IPS-18c (cell line): Measurements from ENCODE around the gene USP6NL.

ENCODE experiments used
- H3K4me3 ChIP-seq: 2 replicates; pipeline ENCODE4 v1.7.0; 2013; ENCODE audit warnings: low read depth, mild to moderate bottlenecking, low read length, moderate library complexity; ENCODE audit not compliant: insufficient read depth
- H3K9me3 ChIP-seq: one replicate; pipeline ENCODE4 v1.6.1; 2013; ENCODE audit warnings: mild to moderate bottlenecking, low read length, moderate library complexity; ENCODE audit not compliant: control insufficient read depth, insufficient read depth

The USP6NL gene

DNA sequence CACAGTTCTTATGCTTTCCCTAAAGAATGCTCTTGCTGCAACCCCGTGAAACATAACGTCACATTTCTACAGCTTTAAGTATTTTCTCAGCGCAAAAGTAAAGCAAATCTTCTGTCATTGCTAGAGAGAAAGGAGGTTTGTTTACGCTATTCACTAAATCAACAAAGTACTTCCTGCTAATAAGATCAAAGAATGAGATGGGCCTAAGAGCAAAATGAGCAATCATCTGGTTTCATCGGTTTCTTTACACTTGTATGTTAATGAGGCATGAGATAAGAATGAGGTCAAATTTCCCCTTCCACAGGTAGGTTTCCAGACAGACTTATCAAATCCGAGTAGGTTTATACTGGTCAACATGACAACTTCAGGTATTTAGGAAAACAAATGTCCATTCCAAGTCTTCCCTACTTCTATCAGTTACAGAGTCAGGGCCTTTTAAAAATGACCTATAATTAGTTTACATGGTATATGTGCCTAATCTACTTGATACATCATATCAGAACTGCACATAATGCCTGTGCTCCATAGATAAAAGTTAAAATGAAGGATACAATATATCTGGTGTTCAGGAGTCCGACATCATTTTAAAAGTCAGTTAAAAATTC lies 8.4 kb downstream of the USP6NL start:
- no peaks in the 10 kb centered on the region for H3K9me3 ChIP-seq
- no peak overlapping the region for H3K4me3 ChIP-seq

DNA sequence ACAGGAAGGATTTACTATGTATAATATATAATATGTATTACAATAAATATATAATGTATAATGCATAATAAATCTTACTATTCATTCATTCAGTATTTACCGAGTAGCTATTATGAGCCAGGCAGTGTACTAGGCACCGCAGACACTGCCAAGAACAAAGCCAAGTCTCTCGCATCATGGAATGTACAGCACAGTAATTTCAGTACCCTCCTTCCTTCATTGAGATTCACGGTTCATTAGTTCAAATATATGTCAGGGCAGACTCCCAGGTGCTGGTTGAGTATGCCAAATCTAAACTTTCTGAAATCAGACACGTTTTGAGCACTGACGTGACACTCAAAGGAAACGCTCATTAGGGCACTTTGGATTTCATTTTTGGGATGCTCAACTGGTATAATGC lies 9.1 kb downstream of the USP6NL start:
- Histone ChIP-seq H3K4me3 (no peak overlapping the region), H3K9me3 (no peaks in the 10 kb centered on the region)

DNA sequence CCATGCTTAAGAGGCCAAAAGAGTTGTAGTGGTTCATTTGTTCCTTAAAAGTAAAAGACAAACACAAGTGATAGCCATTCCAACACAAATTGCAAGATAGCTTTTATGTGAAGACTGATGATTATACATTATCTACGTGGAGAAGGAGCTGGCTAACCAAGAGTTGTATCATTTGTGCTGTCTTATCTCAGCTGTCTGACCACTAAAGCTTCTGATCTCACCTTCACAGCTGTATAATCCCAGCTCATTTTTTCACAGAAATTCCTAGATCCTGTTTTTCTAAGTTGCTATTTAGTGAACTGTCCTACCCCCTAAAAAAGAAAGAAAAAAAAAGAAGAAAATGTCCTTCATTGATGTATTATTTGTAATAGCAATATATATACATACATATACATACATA lies 9.8 kb downstream of the USP6NL start:
- no peak overlapping the region for H3K4me3 ChIP-seq
- H3K9me3 ChIP-seq = no peaks in the 10 kb centered on the region

DNA sequence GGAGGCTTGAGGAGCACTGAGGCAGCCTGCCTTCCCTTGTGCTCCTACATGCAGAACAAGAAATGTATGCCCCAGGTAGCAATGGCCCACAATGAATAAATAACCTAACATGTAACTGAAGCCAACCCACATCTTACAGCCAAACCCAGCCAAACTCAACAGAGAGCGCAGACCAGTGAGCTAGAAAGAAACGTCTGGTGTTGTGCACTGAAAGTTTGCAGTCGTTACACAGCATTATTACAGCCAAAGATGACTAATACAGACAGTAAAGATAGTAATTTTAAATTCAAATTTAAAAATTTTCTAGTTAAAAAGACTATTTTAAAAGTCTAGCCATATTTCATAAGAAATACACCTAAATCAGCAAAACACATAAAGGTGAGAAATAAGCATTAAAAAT lies 11.2 kb downstream of the USP6NL start:
- no peak overlapping the region for H3K4me3 ChIP-seq
- H3K9me3 ChIP-seq = no peaks in the 10 kb centered on the region

DNA sequence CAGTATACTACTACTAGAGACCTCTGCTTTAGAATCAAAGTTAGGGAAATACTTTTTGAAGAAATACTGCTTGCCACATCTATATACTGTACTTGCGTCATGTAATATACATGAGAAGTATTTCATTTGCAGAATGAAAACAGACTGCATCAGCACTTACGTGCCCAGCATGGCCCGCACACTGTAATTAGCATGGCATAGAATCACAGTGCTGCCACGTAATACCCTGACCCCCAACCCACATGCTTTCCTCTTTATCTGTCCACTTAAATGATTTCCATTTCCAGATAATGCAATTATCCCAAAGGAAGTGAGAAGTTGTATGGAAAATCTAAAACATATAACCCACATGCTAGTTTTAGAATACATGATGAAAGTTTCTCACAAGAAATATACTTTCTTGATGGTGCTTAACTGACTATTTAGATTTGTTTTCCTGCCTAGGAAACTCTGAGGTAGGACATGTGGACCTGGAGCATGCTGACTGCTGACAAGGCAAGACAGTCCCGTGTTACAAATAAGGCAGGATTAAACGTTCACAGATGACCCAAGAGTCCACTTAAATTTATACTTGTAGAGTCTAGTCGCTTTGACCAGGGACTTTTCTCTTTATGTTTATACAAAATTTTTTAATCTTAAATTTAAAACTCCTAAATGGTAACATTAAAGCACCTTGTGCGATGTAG lies 12.6 kb downstream of the USP6NL start:
- Histone ChIP-seq H3K4me3 (no peak overlapping the region), H3K9me3 (no peaks in the 10 kb centered on the region)

DNA sequence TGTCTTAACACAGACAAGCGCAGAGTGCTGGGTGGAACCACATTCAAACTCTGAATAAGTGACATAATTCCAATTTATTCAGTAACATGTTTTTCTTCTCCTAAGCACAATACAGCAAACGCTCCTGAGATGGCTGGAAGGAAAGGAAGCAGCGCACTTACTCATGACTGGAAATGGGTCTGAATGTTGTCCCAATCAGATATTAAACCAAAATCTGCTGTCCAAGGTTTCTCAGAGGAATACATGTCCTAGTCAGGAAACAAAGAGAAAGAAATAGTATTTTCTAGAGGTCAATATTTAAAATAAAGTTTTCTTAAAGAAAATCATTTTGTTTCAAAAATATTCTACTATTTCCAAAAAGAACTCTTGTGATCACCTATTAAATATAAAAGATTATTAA lies 14.0 kb downstream of the USP6NL start:
- no peak overlapping the region for H3K4me3 ChIP-seq
- H3K9me3 ChIP-seq = no peaks in the 10 kb centered on the region

DNA sequence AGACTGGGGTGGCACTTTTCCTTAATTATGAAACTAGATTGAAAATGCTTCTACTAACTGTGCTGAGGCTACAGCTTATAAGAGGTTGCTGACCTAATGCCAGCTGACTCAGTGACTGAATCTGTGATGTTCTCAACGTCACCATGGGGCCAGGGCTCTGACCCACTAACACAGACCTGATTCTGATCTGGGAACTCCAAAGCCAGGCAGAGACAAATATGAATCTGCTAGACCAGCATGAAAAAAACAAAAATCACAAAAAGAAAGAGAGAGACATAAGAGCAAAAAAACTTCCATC lies 16.1 kb downstream of the USP6NL start:
- no peak overlapping the region for H3K4me3 ChIP-seq
- no peaks in the 10 kb centered on the region for H3K9me3 ChIP-seq

DNA sequence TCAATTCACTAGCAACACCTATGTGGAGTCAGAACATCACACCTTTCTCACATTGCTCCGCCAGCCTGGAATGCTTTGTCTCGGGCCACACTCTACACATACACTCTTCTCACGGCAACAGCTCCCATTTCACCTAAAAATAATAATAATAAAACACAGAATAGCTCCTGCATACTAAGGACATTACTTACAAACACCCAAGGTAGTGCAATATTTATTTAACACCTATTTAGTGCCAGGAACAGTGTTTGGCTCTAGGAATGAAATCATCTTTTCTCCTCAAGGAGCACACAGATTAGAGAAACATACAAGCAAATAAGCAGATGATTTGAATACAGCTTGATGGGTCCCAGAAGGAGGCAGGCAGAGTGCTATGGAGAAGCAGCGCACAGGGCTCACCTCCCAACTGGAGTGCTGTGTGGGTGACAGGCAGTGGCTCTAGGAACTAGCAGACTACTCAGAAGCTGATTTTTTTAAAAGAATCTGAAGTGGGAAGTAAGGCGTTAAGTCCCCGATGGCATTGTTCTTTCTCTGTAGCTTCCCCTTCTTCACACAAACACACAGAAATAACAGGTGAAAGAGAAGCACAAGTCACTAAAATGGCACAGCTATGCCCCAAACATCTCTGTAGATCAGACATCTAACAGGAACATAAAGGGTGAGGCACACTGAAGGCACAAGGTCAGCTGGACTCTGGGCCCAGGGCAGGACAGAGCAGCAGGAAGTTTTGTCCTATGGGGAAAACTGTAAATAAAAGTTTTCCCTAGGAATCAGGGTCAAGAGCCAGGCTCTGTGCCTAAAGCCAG lies 16.7 kb downstream of the USP6NL start:
- Histone ChIP-seq H3K9me3 (no peaks in the 10 kb centered on the region), H3K4me3 (no peak overlapping the region)

DNA sequence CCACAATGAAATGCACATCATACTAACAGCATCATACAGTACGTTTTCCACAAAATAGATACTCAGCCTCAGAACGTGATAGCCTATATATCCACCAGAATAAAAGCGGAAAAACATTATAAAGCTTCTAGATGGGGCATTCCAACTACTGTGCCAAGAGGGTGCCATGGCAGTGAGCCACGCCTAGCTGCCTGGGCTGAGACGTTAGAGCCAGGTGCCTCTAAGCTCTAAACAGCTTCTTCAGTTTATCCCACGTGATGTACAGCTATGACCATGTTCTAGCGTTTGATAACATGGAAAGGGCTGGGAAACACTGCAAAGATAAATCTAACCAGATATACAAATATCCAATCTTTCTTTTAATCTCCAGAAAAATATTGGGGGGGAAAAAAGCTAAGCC lies 17.8 kb downstream of the USP6NL start:
- H3K4me3 ChIP-seq = no peak overlapping the region
- no peaks in the 10 kb centered on the region for H3K9me3 ChIP-seq

DNA sequence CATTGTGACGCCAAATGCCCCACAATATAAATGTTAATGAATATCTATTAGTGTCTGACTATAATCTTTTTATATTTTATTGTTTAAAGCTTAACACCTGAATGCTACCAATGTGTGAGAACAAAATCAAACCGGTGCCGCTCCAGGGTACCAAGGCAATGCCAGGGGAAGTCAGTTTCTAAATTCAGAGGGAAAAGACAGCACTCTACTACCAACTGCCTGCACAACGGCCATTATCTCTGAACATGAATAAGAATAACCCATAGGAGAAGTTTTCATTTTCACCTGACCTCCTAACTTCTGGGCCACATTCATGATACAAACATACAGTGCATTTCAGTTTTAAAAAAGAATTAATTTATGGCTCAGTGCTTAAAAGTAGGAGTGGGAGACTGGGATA lies 21.7 kb downstream of the USP6NL start:
- Histone ChIP-seq H3K4me3 (no peak overlapping the region), H3K9me3 (no peaks in the 10 kb centered on the region)

DNA sequence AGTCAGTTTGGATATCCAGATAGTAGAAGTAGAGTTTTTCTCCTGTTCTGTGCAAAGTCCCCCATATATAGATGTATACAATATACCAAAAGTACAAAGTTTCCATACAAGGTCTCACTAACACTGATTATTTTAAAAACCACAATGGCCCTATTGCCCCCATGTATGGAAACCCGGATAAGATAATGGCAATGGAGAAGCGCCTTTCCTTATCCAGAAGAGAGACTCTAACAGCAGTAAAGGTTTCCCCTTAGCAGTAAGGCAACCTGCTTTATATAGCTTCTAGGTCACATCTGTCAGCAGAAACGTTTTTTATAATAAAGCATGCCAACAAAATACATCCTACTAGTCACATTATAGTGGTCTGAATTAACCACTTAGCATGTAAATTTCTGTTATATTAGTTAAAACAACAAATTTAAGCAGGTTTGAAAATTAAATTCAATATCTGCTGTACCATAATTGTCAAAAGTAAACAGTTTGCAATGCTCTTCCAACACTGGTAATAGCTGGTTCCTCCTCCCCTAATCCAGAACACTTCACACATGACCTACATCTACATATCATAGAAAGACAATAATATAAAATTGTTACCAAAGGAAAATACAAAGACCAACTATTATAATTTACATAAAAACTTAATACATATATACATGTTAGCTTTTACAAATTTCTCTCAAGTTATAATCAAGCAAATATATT lies 22.4 kb downstream of the USP6NL start:
- Histone ChIP-seq H3K4me3 (no peak overlapping the region), H3K9me3 (no peaks in the 10 kb centered on the region)

DNA sequence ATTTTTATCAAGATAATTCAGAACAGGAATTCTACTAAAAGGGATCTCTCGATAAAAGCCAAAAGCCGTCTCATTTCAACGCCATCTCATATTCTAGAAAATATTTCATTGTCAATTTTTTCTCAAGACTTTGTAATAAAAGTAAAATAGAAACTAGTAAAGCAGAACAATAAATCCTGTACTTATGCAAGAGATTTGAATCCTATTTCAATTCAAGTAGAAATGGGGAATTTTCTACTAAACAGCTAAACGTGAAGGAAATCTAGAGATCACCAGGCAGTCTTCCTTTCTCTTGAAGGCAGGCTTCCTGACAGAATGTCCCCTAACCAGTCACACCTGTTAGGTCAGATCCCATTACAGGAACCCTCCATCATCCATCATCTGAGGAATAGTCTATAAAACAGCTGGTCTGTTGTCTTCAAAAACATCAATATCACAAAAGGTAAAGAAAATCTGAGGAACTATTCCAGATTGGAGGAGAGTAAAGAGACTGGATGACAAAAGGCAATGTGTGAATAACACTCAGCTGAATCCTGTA lies 23.7 kb downstream of the USP6NL start:
- Histone ChIP-seq H3K4me3 (no peak overlapping the region), H3K9me3 (no peaks in the 10 kb centered on the region)

DNA sequence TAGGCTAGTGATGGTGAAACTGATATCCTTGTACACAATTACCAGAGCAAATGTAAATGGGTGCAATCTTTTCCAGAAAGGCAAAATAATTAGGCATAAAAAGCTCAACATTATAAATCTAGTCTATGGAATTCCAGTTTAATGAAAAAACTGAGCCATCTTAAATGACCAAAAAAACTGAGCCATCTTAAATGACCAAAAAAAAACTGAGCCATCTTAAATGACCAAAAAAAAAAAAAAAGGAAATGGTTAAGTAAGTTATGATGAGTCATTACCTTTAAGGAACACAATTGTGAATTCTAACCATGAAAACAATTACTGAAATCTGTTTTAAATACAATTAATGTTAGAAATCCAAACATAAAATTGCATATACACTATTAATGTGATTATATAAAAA lies 25.3 kb downstream of the USP6NL start:
- Histone ChIP-seq H3K4me3 (no peak overlapping the region), H3K9me3 (no peaks in the 10 kb centered on the region)

DNA sequence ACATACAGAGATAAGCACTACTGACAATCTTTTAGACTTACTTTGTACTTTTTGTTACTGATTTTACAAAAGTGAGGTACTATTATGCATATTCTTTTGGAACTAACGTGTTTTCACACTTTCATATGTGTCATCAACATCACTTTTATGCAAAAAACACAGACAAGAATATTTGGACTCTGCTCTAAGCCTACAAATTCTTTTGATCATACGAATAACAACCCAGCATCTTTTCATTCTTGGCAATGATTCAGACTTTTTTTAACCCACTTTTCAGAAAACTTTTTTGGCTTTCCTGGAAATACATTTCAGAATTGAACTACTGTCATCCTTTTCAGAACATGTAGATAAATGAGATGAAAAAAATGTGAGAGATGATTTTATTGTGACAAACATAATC lies 30.2 kb downstream of the USP6NL start:
- Histone ChIP-seq H3K4me3 (no peak overlapping the region), H3K9me3 (no peaks in the 10 kb centered on the region)

DNA sequence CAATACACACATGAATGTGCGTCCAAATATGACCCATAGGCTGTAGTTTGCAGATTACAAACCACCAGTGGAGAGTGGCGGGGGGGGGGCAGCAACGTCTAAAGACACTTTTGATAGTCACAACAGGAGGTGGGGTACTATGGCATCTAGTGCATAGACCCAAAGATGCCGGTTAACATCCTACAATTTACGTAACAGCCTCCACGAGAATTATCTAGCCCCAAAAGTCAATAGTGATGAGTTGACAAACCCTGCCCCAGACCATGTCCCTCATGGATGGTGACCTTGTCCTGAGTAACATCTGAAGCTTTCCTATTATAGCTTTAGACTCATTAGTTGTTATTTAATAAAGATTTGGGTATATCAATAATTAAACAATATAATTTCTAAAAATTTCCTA lies 31.6 kb downstream of the USP6NL start:
- Histone ChIP-seq H3K4me3 (no peak overlapping the region), H3K9me3 (no peaks in the 10 kb centered on the region)

DNA sequence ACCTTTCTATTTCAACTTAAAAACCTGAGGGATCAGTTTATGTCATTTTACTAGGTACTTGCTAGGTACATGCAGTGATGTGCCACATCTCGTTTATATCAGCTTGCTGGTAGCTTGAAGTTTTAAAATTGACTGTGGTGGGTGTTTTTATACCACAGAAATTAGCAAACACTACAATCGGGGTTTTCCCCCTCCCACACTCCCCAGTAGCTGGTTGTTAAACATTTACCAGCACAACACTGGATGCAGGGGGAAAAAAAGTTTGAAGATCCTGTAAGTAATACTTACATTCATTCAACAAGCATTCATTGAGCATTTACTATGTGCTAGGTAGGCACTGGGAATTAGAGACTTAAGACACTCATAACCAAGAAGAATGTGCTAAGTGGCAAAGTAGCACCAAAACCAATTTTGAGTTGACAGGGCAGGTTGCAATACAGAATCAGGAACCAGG lies 32.6 kb downstream of the USP6NL start:
- Histone ChIP-seq H3K9me3 (no peaks in the 10 kb centered on the region), H3K4me3 (no peak overlapping the region)

DNA sequence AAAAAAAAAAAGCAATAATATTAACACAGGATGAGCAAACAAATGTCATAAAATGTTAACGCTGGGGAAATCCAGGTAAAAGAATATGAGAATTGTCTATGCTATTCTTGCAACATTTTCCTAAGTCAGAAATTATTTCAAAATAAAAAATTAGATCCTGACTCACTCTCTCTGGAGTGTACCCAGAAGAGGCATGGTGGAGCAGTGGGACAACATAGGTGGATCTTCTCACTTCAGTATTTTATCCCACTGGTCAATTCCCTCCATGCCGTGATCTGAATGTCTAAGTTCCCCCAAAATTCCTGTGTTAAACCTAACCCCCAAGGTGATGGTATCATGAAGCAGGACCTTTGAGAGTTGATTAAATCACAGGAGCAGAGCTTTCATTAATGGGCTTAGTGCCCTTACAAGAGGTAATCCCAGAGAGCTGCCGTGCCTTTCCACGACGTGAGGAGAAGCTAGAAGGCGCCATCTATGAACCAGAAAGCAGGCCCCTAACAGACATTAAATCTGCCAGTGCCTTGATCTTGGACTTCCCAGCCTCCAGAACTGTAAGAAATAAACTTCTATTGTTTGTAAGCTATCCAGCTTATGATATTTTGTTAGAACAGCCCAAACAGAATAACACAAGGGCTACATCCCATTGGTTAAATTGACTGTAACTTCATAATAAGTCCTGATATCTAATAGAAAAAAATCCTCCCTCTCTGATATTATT lies 35.2 kb downstream of the USP6NL start:
- no peaks in the 10 kb centered on the region for H3K9me3 ChIP-seq
- no peak overlapping the region for H3K4me3 ChIP-seq
